ENCODE results near the gene GMPR2.

Gene GMPR2

GRCh38 chr14:24255438-24255837, 22.7 kb downstream of the GMPR2 start:
- no peak for DNase-seq

- no peak for DNase-seq
Measured at GRCh38 chr14:24255931-24256711, 23.4 kb downstream of the GMPR2 start.

DNA sequence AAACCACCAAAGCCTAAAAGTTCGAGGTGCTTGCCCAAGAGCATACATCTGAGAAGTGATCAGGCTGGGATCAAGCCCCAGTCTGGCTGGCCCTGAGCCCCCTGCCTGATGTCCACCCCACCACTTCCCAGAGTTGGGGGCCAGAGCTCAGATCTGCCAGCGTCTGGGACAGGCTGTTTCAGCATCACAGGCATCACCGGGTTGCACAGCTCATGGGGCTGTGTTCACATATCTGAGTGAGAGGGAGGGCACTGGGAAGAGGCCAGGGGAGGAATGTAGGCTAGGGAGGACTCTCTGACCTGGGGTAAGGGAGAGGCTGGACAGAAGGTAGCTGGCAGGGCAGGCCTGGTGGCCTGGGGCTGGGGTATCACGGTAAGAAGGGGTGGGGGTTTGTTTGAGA, 24.2 kb downstream of the GMPR2 start:
- no peak for DNase-seq

- DNase-seq: no peak
Measured at GRCh38 chr14:24258119-24258518, 25.4 kb downstream of the GMPR2 start.

GRCh38 chr14:24258548-24259265, 26.0 kb downstream of the GMPR2 start:
- no peak for DNase-seq

GRCh38 chr14:24259282-24260025, 26.7 kb downstream of the GMPR2 start:
- DNase-seq: no peak

DNA sequence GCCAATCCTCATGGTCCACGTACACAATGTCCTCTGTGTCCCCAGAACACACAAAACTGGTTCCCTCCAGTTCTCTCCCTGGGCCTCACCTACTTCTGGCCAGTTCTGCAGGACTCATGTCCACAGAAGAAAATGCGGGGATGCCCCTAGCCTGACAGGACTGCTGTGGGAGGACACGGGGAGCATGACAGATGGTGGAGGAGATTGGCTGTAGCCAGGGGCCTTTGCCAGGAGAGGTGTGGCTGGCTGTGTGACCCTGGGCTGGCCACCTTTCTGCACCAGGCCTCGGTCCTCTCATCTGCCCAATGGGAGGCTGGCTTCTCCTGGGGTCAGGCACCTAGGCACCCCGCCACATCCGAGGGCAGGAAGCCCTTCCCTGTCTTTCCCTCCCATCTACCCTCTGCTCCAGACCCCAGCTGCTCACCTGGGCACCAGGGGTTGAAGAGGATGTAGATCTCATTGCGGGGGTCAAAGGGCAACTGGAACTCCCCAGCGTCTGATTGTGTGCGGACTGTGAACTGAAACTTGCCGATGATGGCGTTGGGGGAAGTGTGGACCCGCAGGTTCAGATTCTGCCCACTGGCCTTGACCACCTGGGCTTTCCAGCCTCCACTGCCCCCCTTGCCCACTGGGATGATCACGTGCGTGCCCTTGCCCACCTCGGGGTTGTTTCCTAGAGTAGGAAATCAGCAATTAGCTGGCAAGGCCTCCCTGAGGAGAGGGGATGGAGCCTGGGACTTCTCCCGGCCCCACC, 27.5 kb downstream of the GMPR2 start:
- no peak for DNase-seq

GRCh38 chr14:24260780-24261157, 28.0 kb downstream of the GMPR2 start:
- DNase-seq: no peak

DNA sequence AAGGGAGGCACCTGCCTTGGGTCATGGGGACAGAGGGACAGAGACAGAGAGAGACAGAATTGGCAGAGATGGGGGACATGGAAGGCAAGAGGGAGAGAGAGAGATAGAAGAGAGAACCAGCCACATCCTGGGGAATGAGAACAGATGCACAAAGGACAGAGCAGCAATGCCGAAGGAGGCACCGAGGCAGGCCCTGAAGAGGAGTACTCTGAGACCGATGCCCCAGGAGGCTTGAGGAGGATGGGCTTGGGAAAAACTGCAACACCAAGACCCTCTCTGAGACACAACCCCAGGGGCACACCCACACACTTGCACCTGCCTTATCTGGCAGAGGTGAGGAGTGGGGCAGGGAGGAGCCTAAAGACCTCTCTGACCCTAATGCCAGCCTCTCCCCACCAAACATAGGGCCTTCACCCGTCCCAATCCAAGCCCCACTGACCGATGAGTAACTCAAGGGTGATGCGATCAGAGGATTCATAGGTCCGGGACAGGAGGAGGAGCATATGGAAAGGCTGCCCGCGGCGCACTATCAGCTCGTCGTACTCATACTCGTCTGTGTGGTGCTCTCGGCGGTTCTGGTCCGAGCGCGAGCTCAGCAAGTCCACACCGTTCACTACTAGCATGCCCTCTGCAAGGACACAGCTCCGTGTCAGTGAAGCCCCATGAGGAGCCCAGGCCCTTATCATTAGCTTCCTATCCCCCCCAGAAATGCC, 28.7 kb downstream of the GMPR2 start:
- DNase-seq: no peak

- DNase-seq: no peak
Measured at GRCh38 chr14:24261969-24262327, 29.2 kb downstream of the GMPR2 start.

- DNase-seq: no peak
Measured at GRCh38 chr14:24262821-24263733, 30.3 kb downstream of the GMPR2 start, which contains the start of gene TGM1. Gene TGM1, minus strand, starts transcription at chr14:24263177. Its CDS starts 825 bp downstream, at chr14:24262352.

DNA sequence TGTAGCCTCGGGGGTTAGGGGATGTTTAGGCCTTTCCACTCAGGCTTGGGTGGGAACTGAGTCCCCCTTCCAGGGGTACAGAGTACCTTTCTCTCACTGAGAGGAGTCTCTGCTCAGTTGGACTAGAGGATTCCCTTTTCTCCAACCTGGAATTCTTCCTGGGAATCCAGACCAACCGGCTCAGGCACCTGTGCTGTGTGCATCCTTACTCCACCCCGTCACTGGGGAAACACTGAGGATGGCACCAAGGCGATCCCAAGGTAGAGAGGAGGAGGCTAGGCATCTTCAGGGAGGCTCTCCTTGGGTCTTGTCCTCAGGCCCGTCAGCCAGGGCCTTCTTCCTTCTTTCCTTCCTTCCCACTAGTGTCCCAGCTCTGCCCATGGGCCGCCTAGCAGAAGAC, 31.1 kb downstream of the GMPR2 start:
- no peak for DNase-seq

DNA sequence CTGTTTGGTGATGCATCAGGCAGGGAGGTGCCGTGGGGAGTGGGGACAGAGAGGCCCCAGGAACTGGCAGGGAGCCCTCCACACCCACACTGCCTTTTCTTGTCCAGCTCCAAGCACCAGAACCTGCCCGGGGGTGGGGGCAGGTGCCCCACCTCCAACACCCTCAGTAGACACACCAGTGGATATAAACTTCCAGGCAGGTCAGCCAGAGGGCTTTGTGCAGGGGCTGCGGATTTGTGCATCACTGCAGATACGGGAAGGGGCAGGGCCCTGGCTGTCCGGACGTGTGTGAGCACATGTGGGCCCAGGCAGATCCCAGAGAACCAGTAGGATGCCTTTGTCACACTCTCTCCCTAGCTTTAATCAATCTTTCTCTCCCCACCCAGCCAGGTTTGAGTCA, 31.6 kb downstream of the GMPR2 start:
- no peak for DNase-seq

GRCh38 chr14:24266344-24267244, 33.9 kb downstream of the GMPR2 start:
- DNase-seq: no peak

- no peak for DNase-seq
Measured at GRCh38 chr14:24267516-24267915, 34.8 kb downstream of the GMPR2 start.

DNA sequence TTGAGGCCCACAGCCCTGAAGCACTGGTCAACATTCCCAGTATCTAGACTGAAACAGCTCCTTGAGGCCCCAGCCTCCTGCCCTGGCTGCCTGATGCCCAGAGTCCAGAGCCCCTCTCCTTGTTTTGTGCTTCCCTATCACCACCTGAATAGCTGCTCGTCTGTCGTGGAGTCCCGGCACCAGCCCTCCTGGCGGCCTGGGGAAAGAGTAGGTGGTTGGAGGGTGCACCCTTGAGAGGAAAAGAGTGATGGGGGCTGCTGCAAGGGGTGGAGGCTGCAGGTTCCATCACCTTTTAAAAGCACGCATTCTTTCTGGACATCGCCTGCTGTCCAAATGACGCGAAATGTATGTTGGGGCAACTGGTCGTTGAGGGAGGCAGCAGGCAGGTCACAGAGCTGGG, 35.5 kb downstream of the GMPR2 start:
- no peak for DNase-seq

GRCh38 chr14:24269368-24269767, 36.6 kb downstream of the GMPR2 start:
- DNase-seq: no peak

DNA sequence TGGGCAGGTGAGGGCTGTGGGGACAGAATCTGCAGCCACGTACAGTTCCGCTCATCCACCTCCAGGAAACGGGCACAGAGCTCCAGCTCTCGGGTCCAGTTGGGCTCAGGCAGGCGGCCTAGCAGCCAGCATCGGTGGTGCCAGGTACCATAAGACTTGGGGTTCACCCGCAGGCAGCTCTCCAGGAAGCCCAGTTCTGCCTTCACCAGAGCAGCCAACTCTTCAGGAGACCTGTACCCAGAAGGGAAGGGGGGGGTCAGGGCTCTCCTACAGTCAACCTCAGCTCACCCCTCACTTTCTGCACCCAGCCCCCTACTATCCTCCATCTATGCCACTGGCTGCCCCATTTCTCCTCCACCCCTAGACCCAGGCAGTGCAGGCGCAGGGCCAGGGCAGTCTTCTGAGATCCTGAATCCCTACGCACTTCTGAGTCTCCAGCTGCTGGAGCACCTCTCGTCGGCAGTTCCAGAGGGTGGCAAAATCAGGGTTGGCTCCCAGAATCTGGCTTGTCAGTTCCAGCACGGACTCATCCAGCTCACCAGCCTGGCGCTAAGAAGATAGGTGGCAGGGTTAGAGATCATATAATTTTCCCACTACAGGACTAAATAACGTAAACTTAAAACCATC, 37.3 kb downstream of the GMPR2 start:
- DNase-seq: no peak

- DNase-seq: no peak
Measured at GRCh38 chr14:24270537-24271133, 37.9 kb downstream of the GMPR2 start.

Data from CD4-positive, alpha-beta T cell treated with Interleukin-4 for 1 hour (primary cell).